ENCODE measurements around the gene GNA14. TPM values are rescaled to one million over a fixed set of nuclear protein-coding genes. Genes with fewer than 3 reads are reported as not detected.

GNA14 gene
- total RNA-seq, 1 experiment from 2014 or later: 0.15 TPM

GRCh38 chr9:77513457-77513856, 134.7 kb downstream of the GNA14 start:
- Histone ChIP-seq H3K9me3 (ENCODE audit: control insufficient read depth, insufficient read depth, low read depth, low read length) (no peaks in the 10 kb centered on the region), H3K4me1 (ENCODE audit: control insufficient read depth, insufficient read depth, low read length) (no peaks in the 10 kb centered on the region), H3K36me3 (ENCODE audit: control insufficient read depth, insufficient read depth, low read length) (no peaks in the 10 kb centered on the region), H3K27ac (ENCODE audit: low read length) (no peak overlapping the region), H3K27me3 (ENCODE audit: control insufficient read depth, insufficient read depth, low read length) (no peaks in the 10 kb centered on the region), H3K4me3 (ENCODE audit: low read depth in 2 of 2, low read length in 2 of 2) (no peak overlapping the region)
- TF ChIP-seq POLR2AphosphoS5 (IDR thresholded peaks at IDR 0.05; ENCODE audit: low read depth, low read length) (no peak), TCF7L2 (IDR thresholded peaks at IDR 0.05; ENCODE audit: low read depth, low read length) (no peak), SIN3A (IDR thresholded peaks at IDR 0.05; ENCODE audit: borderline replicate concordance, insufficient read depth, low read depth, low read length) (no peak)
- TF ChIP-seq, protein P1, sequence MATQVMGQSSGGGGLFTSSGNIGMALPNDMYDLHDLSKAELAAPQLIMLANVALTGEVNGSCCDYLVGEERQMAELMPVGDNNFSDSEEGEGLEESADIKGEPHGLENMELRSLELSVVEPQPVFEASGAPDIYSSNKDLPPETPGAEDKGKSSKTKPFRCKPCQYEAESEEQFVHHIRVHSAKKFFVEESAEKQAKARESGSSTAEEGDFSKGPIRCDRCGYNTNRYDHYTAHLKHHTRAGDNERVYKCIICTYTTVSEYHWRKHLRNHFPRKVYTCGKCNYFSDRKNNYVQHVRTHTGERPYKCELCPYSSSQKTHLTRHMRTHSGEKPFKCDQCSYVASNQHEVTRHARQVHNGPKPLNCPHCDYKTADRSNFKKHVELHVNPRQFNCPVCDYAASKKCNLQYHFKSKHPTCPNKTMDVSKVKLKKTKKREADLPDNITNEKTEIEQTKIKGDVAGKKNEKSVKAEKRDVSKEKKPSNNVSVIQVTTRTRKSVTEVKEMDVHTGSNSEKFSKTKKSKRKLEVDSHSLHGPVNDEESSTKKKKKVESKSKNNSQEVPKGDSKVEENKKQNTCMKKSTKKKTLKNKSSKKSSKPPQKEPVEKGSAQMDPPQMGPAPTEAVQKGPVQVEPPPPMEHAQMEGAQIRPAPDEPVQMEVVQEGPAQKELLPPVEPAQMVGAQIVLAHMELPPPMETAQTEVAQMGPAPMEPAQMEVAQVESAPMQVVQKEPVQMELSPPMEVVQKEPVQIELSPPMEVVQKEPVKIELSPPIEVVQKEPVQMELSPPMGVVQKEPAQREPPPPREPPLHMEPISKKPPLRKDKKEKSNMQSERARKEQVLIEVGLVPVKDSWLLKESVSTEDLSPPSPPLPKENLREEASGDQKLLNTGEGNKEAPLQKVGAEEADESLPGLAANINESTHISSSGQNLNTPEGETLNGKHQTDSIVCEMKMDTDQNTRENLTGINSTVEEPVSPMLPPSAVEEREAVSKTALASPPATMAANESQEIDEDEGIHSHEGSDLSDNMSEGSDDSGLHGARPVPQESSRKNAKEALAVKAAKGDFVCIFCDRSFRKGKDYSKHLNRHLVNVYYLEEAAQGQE (IDR thresholded peaks at IDR 0.05; ENCODE audit: insufficient read depth in 1 of 2, low read depth in 2 of 2, low read length in 1 of 2): no peak
- TF ChIP-seq, protein P2, sequence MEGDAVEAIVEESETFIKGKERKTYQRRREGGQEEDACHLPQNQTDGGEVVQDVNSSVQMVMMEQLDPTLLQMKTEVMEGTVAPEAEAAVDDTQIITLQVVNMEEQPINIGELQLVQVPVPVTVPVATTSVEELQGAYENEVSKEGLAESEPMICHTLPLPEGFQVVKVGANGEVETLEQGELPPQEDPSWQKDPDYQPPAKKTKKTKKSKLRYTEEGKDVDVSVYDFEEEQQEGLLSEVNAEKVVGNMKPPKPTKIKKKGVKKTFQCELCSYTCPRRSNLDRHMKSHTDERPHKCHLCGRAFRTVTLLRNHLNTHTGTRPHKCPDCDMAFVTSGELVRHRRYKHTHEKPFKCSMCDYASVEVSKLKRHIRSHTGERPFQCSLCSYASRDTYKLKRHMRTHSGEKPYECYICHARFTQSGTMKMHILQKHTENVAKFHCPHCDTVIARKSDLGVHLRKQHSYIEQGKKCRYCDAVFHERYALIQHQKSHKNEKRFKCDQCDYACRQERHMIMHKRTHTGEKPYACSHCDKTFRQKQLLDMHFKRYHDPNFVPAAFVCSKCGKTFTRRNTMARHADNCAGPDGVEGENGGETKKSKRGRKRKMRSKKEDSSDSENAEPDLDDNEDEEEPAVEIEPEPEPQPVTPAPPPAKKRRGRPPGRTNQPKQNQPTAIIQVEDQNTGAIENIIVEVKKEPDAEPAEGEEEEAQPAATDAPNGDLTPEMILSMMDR (IDR thresholded peaks at IDR 0.05): no peak
- DNase-seq (ENCODE audit: low read depth, low spot score) (no peak), ATAC-seq (no peak)
- no TSS peak for BruUV-seq (replicated peaks)
- POLR2A ChIA-PET: no interaction called here
- in situ Hi-C loops (cut with HindIII; ENCODE audit: low pct_unique_long_range_greater_than_20kb, low sequenced_read_pairs) (no loop called here), intact Hi-C loops (cut with micrococcal nuclease; ENCODE audit: unreplicated experiment) (no loop called here)
- CTCF ChIA-PET: no interaction called here

DNA sequence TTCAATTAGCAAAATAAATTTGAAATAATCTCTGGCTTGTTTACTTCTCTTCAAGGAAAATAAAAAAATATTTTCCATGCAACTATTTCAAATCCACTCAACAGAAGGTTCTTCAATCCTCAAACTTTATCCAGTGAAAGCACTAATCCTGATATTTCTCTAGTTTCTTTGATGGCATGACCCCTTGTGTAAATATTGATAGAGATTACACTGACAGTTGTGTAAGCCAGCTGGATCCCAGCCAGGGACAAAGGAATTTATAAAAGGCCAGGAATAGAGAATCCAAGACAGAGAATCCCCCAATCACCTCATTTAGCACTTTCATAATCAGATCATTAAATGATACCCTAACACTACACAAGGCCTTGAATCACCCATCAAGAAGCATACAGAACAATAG, 135.2 kb downstream of the GNA14 start:
- ChIA-PET CTCF (no interaction called here), POLR2A (no interaction called here)
- Histone ChIP-seq H3K27ac (ENCODE audit: low read length) (no peak overlapping the region), H3K4me3 (ENCODE audit: low read depth in 2 of 2, low read length in 2 of 2) (no peak overlapping the region), H3K36me3 (ENCODE audit: control insufficient read depth, insufficient read depth, low read length) (no peaks in the 10 kb centered on the region), H3K4me1 (ENCODE audit: control insufficient read depth, insufficient read depth, low read length) (no peaks in the 10 kb centered on the region), H3K27me3 (ENCODE audit: control insufficient read depth, insufficient read depth, low read length) (no peaks in the 10 kb centered on the region), H3K9me3 (ENCODE audit: control insufficient read depth, insufficient read depth, low read depth, low read length) (no peaks in the 10 kb centered on the region)
- ATAC-seq (no peak), DNase-seq (ENCODE audit: low read depth, low spot score) (no peak)
- intact Hi-C loops (cut with micrococcal nuclease; ENCODE audit: unreplicated experiment): no loop called here
- in situ Hi-C loops (cut with HindIII; ENCODE audit: low pct_unique_long_range_greater_than_20kb, low sequenced_read_pairs): no loop called here
- TF ChIP-seq POLR2AphosphoS5 (IDR thresholded peaks at IDR 0.05; ENCODE audit: low read depth, low read length) (no peak), SIN3A (IDR thresholded peaks at IDR 0.05; ENCODE audit: borderline replicate concordance, insufficient read depth, low read depth, low read length) (no peak)
- no TSS peak for BruUV-seq (replicated peaks)

GRCh38 chr9:77511525-77511924, 136.6 kb downstream of the GNA14 start:
- Histone ChIP-seq H3K4me1 (ENCODE audit: control insufficient read depth, insufficient read depth, low read length) (no peaks in the 10 kb centered on the region), H3K4me3 (ENCODE audit: low read depth in 2 of 2, low read length in 2 of 2) (no peak overlapping the region), H3K27ac (ENCODE audit: low read length) (no peak overlapping the region), H3K27me3 (ENCODE audit: control insufficient read depth, insufficient read depth, low read length) (no peaks in the 10 kb centered on the region), H3K36me3 (ENCODE audit: control insufficient read depth, insufficient read depth, low read length) (no peaks in the 10 kb centered on the region), H3K9me3 (ENCODE audit: control insufficient read depth, insufficient read depth, low read depth, low read length) (no peaks in the 10 kb centered on the region)
- ATAC-seq (no peak), DNase-seq (ENCODE audit: low read depth, low spot score) (no peak)
- POLR2A ChIA-PET: interaction anchor here (0.6 kb wide), 1 partner anchor 184 kb away, joined by 3 read pairs; no protein-coding TSS in a partner anchor
- CTCF ChIA-PET: no interaction called here
- TF ChIP-seq, protein P1 (IDR thresholded peaks at IDR 0.05; ENCODE audit: insufficient read depth in 1 of 2, low read depth in 2 of 2, low read length in 1 of 2): no peak
- TF ChIP-seq TCF7L2 (IDR thresholded peaks at IDR 0.05; ENCODE audit: low read depth, low read length) (no peak), POLR2AphosphoS5 (IDR thresholded peaks at IDR 0.05; ENCODE audit: low read depth, low read length) (no peak), SIN3A (IDR thresholded peaks at IDR 0.05; ENCODE audit: borderline replicate concordance, insufficient read depth, low read depth, low read length) (no peak)
- TF ChIP-seq, protein P2 (IDR thresholded peaks at IDR 0.05): no peak
- intact Hi-C loops (cut with micrococcal nuclease; ENCODE audit: unreplicated experiment): no loop called here
- in situ Hi-C loops (cut with HindIII; ENCODE audit: low pct_unique_long_range_greater_than_20kb, low sequenced_read_pairs): no loop called here
- no TSS peak for BruUV-seq (replicated peaks)

Measured in Panc1 (cell line).